Measurements from ENCODE around the gene ZNF140.

ZNF140 gene

DNA sequence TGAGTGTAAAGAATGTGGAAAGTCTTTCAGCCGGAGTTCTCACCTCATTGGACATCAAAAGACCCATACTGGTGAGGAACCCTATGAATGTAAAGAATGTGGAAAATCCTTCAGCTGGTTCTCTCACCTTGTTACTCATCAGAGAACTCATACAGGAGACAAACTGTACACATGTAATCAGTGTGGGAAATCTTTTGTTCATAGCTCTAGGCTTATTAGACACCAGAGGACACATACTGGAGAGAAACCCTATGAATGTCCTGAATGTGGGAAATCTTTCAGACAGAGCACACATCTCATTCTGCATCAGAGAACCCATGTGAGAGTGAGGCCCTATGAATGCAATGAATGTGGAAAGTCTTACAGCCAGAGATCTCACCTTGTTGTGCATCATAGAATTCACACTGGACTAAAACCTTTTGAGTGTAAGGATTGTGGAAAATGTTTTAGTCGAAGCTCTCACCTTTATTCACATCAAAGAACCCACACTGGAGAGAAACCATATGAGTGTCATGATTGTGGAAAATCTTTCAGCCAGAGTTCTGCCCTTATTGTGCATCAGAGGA is 75.5 kb downstream of the ZNF140 start:
- in situ Hi-C loops (cut with MboI; ENCODE audit: low sequenced_read_pairs, unreplicated experiment): no loop called here
- TF ChIP-seq, protein P1, sequence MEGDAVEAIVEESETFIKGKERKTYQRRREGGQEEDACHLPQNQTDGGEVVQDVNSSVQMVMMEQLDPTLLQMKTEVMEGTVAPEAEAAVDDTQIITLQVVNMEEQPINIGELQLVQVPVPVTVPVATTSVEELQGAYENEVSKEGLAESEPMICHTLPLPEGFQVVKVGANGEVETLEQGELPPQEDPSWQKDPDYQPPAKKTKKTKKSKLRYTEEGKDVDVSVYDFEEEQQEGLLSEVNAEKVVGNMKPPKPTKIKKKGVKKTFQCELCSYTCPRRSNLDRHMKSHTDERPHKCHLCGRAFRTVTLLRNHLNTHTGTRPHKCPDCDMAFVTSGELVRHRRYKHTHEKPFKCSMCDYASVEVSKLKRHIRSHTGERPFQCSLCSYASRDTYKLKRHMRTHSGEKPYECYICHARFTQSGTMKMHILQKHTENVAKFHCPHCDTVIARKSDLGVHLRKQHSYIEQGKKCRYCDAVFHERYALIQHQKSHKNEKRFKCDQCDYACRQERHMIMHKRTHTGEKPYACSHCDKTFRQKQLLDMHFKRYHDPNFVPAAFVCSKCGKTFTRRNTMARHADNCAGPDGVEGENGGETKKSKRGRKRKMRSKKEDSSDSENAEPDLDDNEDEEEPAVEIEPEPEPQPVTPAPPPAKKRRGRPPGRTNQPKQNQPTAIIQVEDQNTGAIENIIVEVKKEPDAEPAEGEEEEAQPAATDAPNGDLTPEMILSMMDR (IDR thresholded peaks at IDR 0.05; ENCODE audit: borderline replicate concordance, control extremely low read depth, extremely low read depth, insufficient read depth, missing control alignments): no peak
- DNase-seq (ENCODE audit: low spot score): no peak

Measured in GM13976 (cell line).